Measurements from ENCODE around the gene FYB2. TPM values are rescaled to one million over a fixed set of nuclear protein-coding genes. Genes with fewer than 3 reads are reported as not detected.

Gene FYB2
- total and polyA plus RNA-seq, 10 of the 15 experiments (the other 5 are each of a cell fraction or from before 2014, with no cell fraction given), result 0.04 to 0.16 (median 0.05) TPM; not detected in 4

DNA sequence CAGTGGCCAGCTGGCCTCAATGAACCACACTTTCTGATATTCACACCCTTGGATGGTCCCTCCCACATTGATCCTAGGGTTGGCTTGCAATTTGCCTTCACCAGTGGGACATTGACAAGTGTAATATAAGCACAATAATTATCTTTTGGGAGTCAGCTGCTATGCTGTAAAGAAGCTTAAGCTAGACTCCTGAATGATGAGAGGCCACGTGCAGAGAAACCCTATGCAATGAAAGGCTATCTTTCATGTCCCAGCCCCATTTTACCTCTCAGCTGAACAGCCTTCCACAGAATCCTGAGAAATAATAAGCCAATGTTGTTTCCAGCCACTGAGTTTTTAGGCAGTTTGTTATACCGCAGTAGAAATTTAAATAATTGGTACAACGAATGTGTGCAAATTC, 24.3 kb upstream of the FYB2 start:
- no peaks in the 10 kb centered on the region for H3K79me2 ChIP-seq (ENCODE audit: control insufficient read depth, insufficient read depth, low read length)
- ATAC-seq (no peak), DNase-seq (ENCODE audit: low read depth, low spot score) (no peak), FAIRE-seq (no peak)
- CTCF ChIA-PET, result interaction anchor here (1.2 to 2.5 kb wide), 4 partner anchors 10 to 23 kb away, joined by 3 to 10 read pairs (median 4); no protein-coding TSS in a partner anchor
- H3K4me1 ChIP-seq (ENCODE audit: control insufficient read depth, insufficient read depth, low read length), result no peaks in the 10 kb centered on the region
- H3K36me3 ChIP-seq (ENCODE audit: control insufficient read depth in 2 of 2, insufficient read depth in 2 of 2, low read length in 1 of 2), result no peaks in the 10 kb centered on the region
- H3K4me3 ChIP-seq, result no peak overlapping the region
- no peaks in the 10 kb centered on the region for H3K27me3 ChIP-seq (replicated peaks in 1 of 2; ENCODE audit: control insufficient read depth in 2 of 2, insufficient read depth in 2 of 2, low read length in 1 of 2)
- no peak overlapping the region for H3K9ac ChIP-seq (ENCODE audit: control insufficient read depth, insufficient read depth, low read length)
- H3K9me3 ChIP-seq (replicated peaks; ENCODE audit: control insufficient read depth, insufficient read depth, low read length), result no peaks in the 10 kb centered on the region
- H3K4me2 ChIP-seq (ENCODE audit: control insufficient read depth, insufficient read depth), result no peak overlapping the region
- RAD21 ChIA-PET (ENCODE audit: unreplicated experiment), result interaction anchor here (1.7 kb wide), 1 partner anchor 11 kb away, joined by 4 read pairs; no protein-coding TSS in a partner anchor
- intact Hi-C loops (cut with micrococcal nuclease; ENCODE audit: unreplicated experiment) (no loop called here), in situ Hi-C loops (cut with MboI) (loop anchor here (25.0 kb wide), 1 partner anchor 1719 kb away; no protein-coding TSS in a partner anchor)
- no peaks in the 10 kb centered on the region for H4K20me1 ChIP-seq (ENCODE audit: control insufficient read depth, insufficient read depth)
- POLR2A ChIA-PET, result no interaction called here
- no peak overlapping the region for H2AFZ ChIP-seq (ENCODE audit: control insufficient read depth, low read depth, low read length)
- SMC1A ChIA-PET (ENCODE audit: uncharacterized antibody, unreplicated experiment), result interaction anchor here (0.5 to 1.1 kb wide), 2 partner anchors 137 to 389 kb away, joined by 3 to 4 read pairs; no protein-coding TSS in a partner anchor
- WGBS (ENCODE audit: insufficient coverage, insufficient replicate concordance, low lambda C conversion rate, missing lambda C conversion rate), result 47% methylated on average over 3 of the region's 3 CpGs
- no peak overlapping the region for H3K27ac ChIP-seq (ENCODE audit: control insufficient read depth, insufficient read depth)
- BruUV-seq (replicated peaks), result no TSS peak
- TF ChIP-seq IKZF2 (IDR thresholded peaks at IDR 0.05) (no peak), NR2F1 (conservative IDR thresholded peaks at IDR 0.05) (no peak), ETV6 (conservative IDR thresholded peaks at IDR 0.05 in 1 of 2, IDR thresholded peaks at IDR 0.05 in 1 of 2; ENCODE audit: borderline replicate concordance in 1 of 2, low read depth in 1 of 2) (no peak), BRCA1 (IDR thresholded peaks at IDR 0.05; ENCODE audit: low read depth, low read length) (no peak), IKZF1 (conservative IDR thresholded peaks at IDR 0.05) (no peak), SIX5 (IDR thresholded peaks at IDR 0.05; ENCODE audit: low read depth, low read length, severe bottlenecking) (no peak), MEF2B (IDR thresholded peaks at IDR 0.05; ENCODE audit: partially characterized antibody, poor library complexity, severe bottlenecking) (no peak), PBX3 (IDR thresholded peaks at IDR 0.05; ENCODE audit: insufficient replicate concordance, low read depth, low read length) (no peak), NR2C2 (IDR thresholded peaks at IDR 0.05; ENCODE audit: borderline replicate concordance, control insufficient read depth, insufficient read length, low read depth) (no peak), GATAD2B (conservative IDR thresholded peaks at IDR 0.05; ENCODE audit: low read depth) (no peak), CHD2 (IDR thresholded peaks at IDR 0.05; ENCODE audit: borderline replicate concordance, low read depth, low read length) (no peak), SREBF1 (IDR thresholded peaks at IDR 0.05; ENCODE audit: low read length) (no peak), CEBPB (IDR thresholded peaks at IDR 0.05; ENCODE audit: borderline replicate concordance in 1 of 2, low read depth in 2 of 2, low read length in 2 of 2) (no peak), TCF3 (IDR thresholded peaks at IDR 0.05; ENCODE audit: borderline replicate concordance, insufficient read depth, low read depth, low read length) (no peak)
- TF ChIP-seq, protein P1, sequence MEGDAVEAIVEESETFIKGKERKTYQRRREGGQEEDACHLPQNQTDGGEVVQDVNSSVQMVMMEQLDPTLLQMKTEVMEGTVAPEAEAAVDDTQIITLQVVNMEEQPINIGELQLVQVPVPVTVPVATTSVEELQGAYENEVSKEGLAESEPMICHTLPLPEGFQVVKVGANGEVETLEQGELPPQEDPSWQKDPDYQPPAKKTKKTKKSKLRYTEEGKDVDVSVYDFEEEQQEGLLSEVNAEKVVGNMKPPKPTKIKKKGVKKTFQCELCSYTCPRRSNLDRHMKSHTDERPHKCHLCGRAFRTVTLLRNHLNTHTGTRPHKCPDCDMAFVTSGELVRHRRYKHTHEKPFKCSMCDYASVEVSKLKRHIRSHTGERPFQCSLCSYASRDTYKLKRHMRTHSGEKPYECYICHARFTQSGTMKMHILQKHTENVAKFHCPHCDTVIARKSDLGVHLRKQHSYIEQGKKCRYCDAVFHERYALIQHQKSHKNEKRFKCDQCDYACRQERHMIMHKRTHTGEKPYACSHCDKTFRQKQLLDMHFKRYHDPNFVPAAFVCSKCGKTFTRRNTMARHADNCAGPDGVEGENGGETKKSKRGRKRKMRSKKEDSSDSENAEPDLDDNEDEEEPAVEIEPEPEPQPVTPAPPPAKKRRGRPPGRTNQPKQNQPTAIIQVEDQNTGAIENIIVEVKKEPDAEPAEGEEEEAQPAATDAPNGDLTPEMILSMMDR (IDR thresholded peaks at IDR 0.05 in 2 of 3, conservative IDR thresholded peaks at IDR 0.05 in 1 of 3; ENCODE audit: control insufficient read depth in 2 of 3, extremely low read depth in 1 of 3, insufficient read depth in 1 of 3, low read depth in 3 of 3, low read length in 3 of 3), result no peak
- TF ChIP-seq, protein P2, sequence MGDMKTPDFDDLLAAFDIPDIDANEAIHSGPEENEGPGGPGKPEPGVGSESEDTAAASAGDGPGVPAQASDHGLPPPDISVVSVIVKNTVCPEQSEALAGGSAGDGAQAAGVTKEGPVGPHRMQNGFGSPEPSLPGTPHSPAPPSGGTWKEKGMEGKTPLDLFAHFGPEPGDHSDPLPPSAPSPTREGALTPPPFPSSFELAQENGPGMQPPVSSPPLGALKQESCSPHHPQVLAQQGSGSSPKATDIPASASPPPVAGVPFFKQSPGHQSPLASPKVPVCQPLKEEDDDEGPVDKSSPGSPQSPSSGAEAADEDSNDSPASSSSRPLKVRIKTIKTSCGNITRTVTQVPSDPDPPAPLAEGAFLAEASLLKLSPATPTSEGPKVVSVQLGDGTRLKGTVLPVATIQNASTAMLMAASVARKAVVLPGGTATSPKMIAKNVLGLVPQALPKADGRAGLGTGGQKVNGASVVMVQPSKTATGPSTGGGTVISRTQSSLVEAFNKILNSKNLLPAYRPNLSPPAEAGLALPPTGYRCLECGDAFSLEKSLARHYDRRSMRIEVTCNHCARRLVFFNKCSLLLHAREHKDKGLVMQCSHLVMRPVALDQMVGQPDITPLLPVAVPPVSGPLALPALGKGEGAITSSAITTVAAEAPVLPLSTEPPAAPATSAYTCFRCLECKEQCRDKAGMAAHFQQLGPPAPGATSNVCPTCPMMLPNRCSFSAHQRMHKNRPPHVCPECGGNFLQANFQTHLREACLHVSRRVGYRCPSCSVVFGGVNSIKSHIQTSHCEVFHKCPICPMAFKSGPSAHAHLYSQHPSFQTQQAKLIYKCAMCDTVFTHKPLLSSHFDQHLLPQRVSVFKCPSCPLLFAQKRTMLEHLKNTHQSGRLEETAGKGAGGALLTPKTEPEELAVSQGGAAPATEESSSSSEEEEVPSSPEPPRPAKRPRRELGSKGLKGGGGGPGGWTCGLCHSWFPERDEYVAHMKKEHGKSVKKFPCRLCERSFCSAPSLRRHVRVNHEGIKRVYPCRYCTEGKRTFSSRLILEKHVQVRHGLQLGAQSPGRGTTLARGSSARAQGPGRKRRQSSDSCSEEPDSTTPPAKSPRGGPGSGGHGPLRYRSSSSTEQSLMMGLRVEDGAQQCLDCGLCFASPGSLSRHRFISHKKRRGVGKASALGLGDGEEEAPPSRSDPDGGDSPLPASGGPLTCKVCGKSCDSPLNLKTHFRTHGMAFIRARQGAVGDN (IDR thresholded peaks at IDR 0.05), result no peak

All from GM12878 (cell line).